IPS-18c (cell line): ENCODE data around the gene AQP6.

Source experiments
- H3K4me3 ChIP-seq: 2 replicates; pipeline ENCODE4 v1.7.0; 2013; ENCODE audit warnings: low read depth, mild to moderate bottlenecking, low read length, moderate library complexity; ENCODE audit not compliant: insufficient read depth
- H3K9me3 ChIP-seq: one replicate; pipeline ENCODE4 v1.6.1; 2013; ENCODE audit warnings: mild to moderate bottlenecking, low read length, moderate library complexity; ENCODE audit not compliant: control insufficient read depth, insufficient read depth

AQP6 gene

GRCh38 chr12:49972641-49973360 is at the start of gene AQP6:
AQP6 (plus strand) TSS chr12:49972947; CDS start chr12:49973174, 227 bp downstream.
- Histone ChIP-seq H3K4me3 (no peak within 1 kb of the TSS), H3K9me3 (no peaks in the 10 kb centered on the region)

GRCh38 chr12:49923035-49923644 is 49.6 kb upstream of the AQP6 start:
- Histone ChIP-seq H3K4me3 (no peak overlapping the region), H3K9me3 (no peaks in the 10 kb centered on the region)

GRCh38 chr12:49923880-49924556 is 48.7 kb upstream of the AQP6 start:
- Histone ChIP-seq H3K9me3 (no peaks in the 10 kb centered on the region), H3K4me3 (no peak overlapping the region)

- no peak overlapping the region for H3K4me3 ChIP-seq
- no peaks in the 10 kb centered on the region for H3K9me3 ChIP-seq
These were observed 48.0 kb upstream of the AQP6 start for GRCh38 chr12:49924628-49925246.

GRCh38 chr12:49925433-49926204 is 47.1 kb upstream of the AQP6 start:
- H3K4me3 ChIP-seq = no peak overlapping the region
- H3K9me3 ChIP-seq = no peaks in the 10 kb centered on the region

DNA sequence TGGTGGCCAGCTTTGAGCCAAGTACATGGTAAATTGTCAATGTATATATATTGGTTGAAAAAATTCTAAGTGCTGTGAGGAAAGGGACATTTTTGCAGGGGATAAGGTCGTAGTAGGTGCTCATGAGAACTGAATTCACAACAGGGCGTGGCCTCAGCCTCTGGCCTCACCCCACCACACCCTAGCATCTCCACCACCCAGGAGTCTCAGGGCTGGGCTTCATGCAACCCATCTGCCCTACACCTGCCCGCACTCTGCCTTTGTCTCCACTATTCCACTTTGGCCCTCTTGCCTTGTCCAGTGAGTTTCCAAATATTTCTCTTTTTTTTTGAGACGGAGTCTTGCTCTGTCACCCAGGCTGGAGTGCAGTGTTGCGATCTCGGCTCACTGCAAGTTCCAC is 44.3 kb upstream of the AQP6 start:
- Histone ChIP-seq H3K9me3 (no peaks in the 10 kb centered on the region), H3K4me3 (no peak overlapping the region)

DNA sequence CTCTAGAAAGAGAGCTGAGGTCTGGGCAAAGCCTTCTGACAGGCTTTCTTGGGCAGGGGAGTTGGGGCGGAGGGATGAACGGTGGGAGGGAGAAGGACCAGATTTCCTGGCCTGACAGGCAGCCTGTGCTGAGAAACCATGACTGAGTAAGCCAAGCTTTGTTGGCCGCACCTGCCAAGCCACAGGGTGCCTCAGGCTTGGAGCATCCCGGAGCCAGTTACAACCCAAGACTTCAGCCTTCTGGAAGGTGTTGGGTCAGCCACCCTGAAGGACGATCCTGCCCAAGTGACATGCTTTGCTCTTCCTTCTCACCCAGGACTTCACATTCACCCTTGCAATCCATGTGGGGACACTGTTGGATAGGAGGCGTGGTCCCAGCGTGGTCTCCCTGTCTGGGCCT is 43.2 kb upstream of the AQP6 start:
- H3K4me3 ChIP-seq = no peak overlapping the region
- no peaks in the 10 kb centered on the region for H3K9me3 ChIP-seq

DNA sequence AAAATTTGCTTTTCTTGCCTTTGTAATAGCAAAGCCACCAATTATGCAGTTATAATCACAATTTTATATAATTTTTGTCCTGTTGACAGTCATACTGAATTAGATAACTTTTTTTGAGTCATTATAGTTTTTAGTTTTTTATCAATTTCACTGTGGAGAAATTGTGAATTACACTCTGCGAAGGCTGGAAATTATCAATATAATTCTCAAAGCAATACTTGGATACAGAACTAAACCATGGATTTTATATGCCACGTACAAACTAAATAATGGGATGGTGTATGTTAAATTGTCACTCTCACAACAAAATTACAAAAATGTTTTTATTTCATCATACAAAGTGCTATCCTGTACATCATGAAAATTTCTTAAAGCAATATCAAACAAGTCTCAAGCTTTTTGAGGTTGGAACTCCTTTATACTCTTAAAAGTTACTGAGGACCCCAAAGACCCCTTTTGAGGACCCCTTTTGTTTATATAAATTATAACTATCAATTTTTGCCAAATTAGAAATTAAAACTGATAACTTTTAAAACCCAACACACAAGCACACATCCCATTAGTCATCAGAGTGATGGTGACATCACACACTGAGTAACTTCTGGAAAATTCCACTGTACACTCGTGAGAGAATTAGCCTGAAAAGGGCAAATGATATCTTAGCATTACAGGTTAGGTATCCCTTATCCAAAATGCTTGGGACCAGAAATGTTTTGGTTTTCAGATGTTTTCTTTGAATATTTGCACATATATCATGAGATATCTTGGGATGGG is 42.0 kb upstream of the AQP6 start:
- no peaks in the 10 kb centered on the region for H3K9me3 ChIP-seq
- H3K4me3 ChIP-seq = no peak overlapping the region

DNA sequence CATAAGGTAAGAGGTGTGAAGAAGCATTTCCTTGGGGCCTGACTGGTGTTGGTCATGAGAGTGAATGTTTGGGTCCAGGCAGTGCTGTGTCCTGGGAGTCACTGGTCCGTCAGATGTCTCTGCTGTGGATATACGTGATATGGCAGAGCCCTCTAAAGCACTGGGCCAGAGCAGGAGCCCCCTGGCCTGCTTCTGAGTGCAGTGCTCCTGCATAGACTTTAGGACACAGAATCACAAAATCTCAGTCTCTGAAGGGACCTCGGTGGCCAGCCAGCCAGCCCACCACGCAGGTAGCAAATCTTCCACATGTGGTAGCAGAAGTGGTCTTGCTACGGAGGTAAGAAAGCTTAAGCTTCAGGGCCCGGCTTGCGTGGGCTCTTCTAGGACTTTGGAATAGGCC is 40.7 kb upstream of the AQP6 start:
- no peaks in the 10 kb centered on the region for H3K9me3 ChIP-seq

DNA sequence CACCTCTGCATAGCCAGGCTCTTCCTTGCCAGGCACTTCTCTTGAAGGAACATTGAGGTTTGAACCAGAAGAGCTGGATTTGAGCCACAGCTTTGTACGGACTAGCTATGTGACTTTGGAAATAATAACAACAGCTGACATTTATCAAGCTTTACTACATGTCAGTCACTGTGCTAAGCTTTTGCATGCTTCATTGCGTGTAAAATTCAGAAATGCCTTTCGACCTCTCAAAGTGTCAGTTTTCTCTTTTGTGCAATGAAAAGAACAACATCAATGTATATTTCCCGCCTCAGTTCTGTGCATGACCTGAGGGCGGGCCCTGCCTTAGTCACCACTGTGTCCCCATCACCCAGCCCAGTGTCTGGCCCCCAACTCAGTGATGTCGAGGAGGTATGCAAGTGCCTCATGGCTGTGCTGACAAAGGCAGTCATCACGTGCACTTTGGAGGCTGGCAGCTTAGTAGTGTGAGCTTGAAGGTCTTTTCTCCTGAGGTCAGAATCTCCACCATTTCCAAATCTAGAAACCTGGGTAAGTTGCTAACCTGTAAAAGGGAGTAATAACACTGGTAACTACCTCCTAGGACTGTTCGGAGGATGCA is 40.1 kb upstream of the AQP6 start:
- no peaks in the 10 kb centered on the region for H3K9me3 ChIP-seq
- no peak overlapping the region for H3K4me3 ChIP-seq

More for the DNA sequence above, 40.7 kb upstream of the AQP6 start:
- H3K4me3 ChIP-seq = no peak overlapping the region

DNA sequence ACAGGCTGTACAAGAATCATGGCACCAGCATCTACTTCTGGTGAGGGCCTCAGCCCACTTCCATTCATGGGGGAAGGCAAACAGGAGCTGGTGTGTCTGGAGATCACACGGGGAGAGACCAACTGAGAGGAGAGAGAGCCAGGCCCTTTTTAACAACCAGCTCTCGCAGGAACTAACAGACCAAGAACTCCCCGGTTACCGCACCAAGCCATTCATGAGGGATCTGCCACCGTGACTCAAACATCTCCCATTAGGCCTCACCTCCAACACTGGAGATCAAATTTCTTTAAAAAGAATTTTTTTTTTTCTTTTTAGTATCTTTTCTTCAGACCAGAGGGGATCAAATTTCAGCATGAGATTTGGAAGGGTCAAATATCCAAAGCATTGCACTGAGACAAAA is 39.0 kb upstream of the AQP6 start:
- H3K9me3 ChIP-seq = no peaks in the 10 kb centered on the region

DNA sequence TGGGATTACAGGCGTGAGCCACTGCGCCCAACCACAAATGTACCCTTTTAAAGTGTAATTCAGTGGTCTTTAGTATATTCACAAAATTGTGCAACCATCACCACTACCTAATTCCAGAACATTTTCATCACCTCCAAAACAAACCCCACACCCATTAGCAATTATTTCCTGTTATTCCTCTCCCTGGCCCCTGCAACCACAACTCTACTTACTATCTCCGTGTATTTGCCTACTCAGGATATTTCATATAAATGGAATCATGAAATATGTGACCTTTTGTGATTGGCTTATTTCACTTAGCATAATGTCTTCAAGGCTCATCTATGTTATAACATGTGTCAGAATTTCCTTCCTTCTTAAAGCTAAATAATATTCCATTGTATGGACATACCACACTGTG is 38.2 kb upstream of the AQP6 start:
- H3K9me3 ChIP-seq = no peaks in the 10 kb centered on the region
- no peak overlapping the region for H3K4me3 ChIP-seq

More for the DNA sequence above, 39.0 kb upstream of the AQP6 start:
- H3K4me3 ChIP-seq = no peak overlapping the region

DNA sequence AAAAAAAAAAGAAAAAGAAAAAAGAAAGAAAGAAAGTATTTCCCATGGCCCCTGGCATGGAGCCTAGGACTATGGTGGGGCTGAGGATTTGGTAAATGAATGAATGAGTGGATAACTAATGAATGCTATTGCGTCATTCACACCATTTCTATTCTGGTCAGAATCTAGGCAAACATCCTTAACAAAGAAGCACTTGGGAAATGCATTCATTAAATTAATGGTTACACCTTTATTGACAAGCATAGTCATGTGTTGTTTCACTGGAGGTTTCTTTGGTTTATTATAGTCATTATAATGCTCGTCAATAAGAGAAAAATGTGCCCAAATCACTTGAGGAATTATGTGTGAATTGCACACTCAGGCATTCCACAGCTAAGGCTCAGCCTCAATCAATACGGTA is 35.8 kb upstream of the AQP6 start:
- Histone ChIP-seq H3K4me3 (no peak overlapping the region), H3K9me3 (no peaks in the 10 kb centered on the region)

- Histone ChIP-seq H3K9me3 (no peaks in the 10 kb centered on the region), H3K4me3 (no peak overlapping the region)
These were observed 35.0 kb upstream of the AQP6 start for GRCh38 chr12:49937639-49938300.

GRCh38 chr12:49939307-49939706 is 33.4 kb upstream of the AQP6 start:
- Histone ChIP-seq H3K4me3 (no peak overlapping the region), H3K9me3 (no peaks in the 10 kb centered on the region)

GRCh38 chr12:49939707-49940106 is 33.0 kb upstream of the AQP6 start:
- H3K4me3 ChIP-seq = no peak overlapping the region
- no peaks in the 10 kb centered on the region for H3K9me3 ChIP-seq
